HG03521 (cell line): ENCODE data around the gene HIP1.
"Not testable (repeated sequence)": the region's sequence is repeated elsewhere in the genome, so short reads cannot be mapped to it uniquely, and the experiment has no call there.

Experiments used
- ATAC-seq: cut with Tn5 transposase; IDR thresholded peaks from one replicate; pipeline ENCODE4 v1.9.1; 2021; ENCODE audit warnings: mild to moderate bottlenecking, moderate library complexity; ENCODE audit not compliant: unreplicated experiment

The HIP1 gene

GRCh38 chr7:75738604-75738974 lies at the start of gene HIP1:
HIP1 (minus strand) TSS chr7:75738941; CDS start chr7:75738920, 21 bp downstream.
- no peak for ATAC-seq

GRCh38 chr7:75788154-75788847 lies 49.6 kb upstream of the HIP1 start:
- ATAC-seq: not testable (repeated sequence)

GRCh38 chr7:75783058-75783457 lies 44.3 kb upstream of the HIP1 start:
- not testable (repeated sequence) for ATAC-seq

GRCh38 chr7:75780647-75781273 lies 42.0 kb upstream of the HIP1 start:
- ATAC-seq: not testable (repeated sequence)

- ATAC-seq: not testable (repeated sequence)
These were observed 40.8 kb upstream of the HIP1 start for GRCh38 chr7:75779516-75779915.

- not testable (repeated sequence) for ATAC-seq
These were observed 40.3 kb upstream of the HIP1 start for GRCh38 chr7:75779035-75779434.

GRCh38 chr7:75776295-75776971 lies 37.7 kb upstream of the HIP1 start:
- no peak for ATAC-seq

- not testable (repeated sequence) for ATAC-seq
These were observed 35.2 kb upstream of the HIP1 start for GRCh38 chr7:75773958-75774357.

GRCh38 chr7:75772081-75773077 lies 33.6 kb upstream of the HIP1 start, which contains the start of gene CCL26:
CCL26 (minus strand) TSS chr7:75772211; CDS start chr7:75772176, 35 bp downstream.
- no peak for ATAC-seq

- no peak for ATAC-seq
These were observed 32.5 kb upstream of the HIP1 start for GRCh38 chr7:75771224-75771623.

- no peak for ATAC-seq
These were observed 23.7 kb upstream of the HIP1 start for GRCh38 chr7:75762350-75762917.

- ATAC-seq: not testable (repeated sequence)
These were observed 23.1 kb upstream of the HIP1 start for GRCh38 chr7:75761801-75762200.

GRCh38 chr7:75758491-75758890 lies 19.8 kb upstream of the HIP1 start:
- no peak for ATAC-seq

- ATAC-seq: no peak
These were observed 19.1 kb upstream of the HIP1 start for GRCh38 chr7:75757860-75758259.

GRCh38 chr7:75756991-75757676 lies 18.4 kb upstream of the HIP1 start:
- no peak for ATAC-seq

- ATAC-seq: no peak
These were observed 17.7 kb upstream of the HIP1 start for GRCh38 chr7:75756206-75756990.

GRCh38 chr7:75743455-75743859 lies 4.7 kb upstream of the HIP1 start:
- no peak for ATAC-seq

GRCh38 chr7:75740846-75741497 lies 2.2 kb upstream of the HIP1 start:
- no peak for ATAC-seq
